ENCODE results near the gene ALMS1.

The ALMS1 gene

DNA sequence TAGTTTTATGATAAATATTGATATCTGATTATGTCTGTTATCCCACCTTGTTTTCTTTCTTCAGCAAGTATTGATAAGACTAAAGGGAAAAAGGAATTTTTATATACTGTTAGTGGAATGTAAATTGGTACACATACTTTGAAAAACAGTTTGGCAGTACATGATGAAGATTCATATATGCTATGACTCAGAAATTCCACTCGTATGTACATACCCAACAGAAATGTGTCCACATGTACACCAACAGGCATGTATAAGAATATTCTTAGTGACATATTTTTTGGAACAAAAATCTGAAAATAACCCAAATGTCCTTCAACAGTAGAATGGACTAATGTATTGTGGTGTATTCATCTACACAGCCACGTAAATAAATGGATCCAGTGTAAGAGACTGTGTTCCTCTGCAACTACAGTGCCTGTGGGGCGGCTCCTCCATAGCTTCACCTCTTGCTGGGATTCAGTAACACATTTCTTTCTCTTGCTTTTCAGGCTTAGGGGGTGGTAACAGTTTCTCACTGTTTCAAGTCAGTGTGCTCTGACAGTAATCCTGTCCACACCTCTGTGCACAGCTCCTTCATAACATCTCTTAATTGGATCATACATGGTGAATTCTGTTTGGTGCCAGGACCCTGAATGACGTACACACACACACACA is 35.5 kb upstream of the ALMS1 start:
- H3K27me3 ChIP-seq (replicated peaks; ENCODE audit: control insufficient read depth, insufficient read depth, low read length) = no peaks in the 10 kb centered on the region

DNA sequence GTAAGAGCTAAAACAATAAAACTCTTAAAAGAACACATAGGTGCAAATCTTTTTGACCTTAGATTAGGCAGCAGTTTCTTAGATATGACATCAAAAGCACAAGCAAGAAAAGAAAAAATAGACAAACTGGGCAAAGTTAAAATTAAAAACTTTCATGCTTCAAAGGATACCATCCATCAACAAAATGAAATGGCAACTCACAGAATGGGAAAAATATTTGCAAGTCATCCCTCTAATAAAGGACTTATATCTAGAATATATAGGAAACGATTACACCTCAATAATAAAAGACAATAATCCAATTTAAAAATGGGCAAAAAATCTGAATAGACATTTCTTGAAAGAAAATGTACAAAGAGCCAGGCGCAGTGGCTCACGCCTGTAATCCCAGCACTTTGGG is 29.5 kb upstream of the ALMS1 start:
- DNase-seq (ENCODE audit: extremely low read depth, insufficient read length) = no peak
- Histone ChIP-seq H3K4me3 (replicated peaks; ENCODE audit: low read depth, low read length) (no peak overlapping the region), H3K27me3 (replicated peaks; ENCODE audit: control insufficient read depth, insufficient read depth, low read length) (no peaks in the 10 kb centered on the region), H3K36me3 (ENCODE audit: control insufficient read depth, insufficient read depth, low read length) (no peaks in the 10 kb centered on the region)
- TF ChIP-seq, protein P1, sequence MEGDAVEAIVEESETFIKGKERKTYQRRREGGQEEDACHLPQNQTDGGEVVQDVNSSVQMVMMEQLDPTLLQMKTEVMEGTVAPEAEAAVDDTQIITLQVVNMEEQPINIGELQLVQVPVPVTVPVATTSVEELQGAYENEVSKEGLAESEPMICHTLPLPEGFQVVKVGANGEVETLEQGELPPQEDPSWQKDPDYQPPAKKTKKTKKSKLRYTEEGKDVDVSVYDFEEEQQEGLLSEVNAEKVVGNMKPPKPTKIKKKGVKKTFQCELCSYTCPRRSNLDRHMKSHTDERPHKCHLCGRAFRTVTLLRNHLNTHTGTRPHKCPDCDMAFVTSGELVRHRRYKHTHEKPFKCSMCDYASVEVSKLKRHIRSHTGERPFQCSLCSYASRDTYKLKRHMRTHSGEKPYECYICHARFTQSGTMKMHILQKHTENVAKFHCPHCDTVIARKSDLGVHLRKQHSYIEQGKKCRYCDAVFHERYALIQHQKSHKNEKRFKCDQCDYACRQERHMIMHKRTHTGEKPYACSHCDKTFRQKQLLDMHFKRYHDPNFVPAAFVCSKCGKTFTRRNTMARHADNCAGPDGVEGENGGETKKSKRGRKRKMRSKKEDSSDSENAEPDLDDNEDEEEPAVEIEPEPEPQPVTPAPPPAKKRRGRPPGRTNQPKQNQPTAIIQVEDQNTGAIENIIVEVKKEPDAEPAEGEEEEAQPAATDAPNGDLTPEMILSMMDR (IDR thresholded peaks at IDR 0.05; ENCODE audit: insufficient read depth, low read length, poor library complexity, severe bottlenecking) = no peak

More for the DNA sequence above, 35.5 kb upstream of the ALMS1 start:
- Histone ChIP-seq H3K4me3 (replicated peaks; ENCODE audit: low read depth, low read length) (no peak overlapping the region), H3K36me3 (ENCODE audit: control insufficient read depth, insufficient read depth, low read length) (no peaks in the 10 kb centered on the region)
- TF ChIP-seq, protein P1 (IDR thresholded peaks at IDR 0.05; ENCODE audit: insufficient read depth, low read length, poor library complexity, severe bottlenecking) = no peak
- DNase-seq (ENCODE audit: extremely low read depth, insufficient read length) = no peak

DNA sequence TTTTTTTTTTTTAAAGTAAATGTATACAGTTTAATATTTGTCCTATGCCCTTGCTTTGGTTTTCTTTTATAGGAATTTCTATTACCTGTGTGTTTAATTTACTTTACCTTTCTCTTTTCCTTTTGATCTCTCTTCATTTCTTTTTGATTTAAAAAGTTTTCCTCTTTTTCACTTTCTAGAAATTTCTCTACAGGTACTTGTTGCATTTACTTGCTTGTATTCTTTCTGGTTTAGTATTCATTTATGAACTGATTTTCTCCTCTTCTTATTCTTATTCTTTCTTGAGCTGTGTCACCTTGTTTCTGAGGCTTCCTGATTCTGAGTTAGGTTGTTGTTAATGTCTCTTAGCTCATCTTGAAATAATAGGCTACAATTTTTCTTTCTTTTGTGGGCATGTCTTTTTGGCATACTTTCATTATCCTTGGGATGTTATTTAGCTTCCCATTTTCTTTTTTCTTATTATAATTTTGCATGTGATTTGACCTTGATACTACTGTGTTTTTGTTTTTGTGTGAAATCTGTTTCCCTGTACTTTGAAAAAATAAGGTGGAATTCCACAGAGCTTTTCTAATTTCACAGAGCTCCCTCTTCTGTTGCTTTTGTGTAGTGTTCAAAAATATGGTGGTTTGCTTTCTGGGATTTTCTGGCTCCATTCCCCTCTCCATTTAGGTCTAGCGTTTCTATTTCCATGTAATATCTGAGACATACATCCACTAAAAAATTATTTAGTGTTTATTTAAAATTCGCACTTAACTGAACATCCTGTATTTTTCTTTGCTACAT is 25.5 kb upstream of the ALMS1 start:
- Histone ChIP-seq H3K36me3 (ENCODE audit: control insufficient read depth, insufficient read depth, low read length) (no peaks in the 10 kb centered on the region), H3K4me3 (replicated peaks; ENCODE audit: low read depth, low read length) (no peak overlapping the region), H3K27me3 (replicated peaks; ENCODE audit: control insufficient read depth, insufficient read depth, low read length) (no peaks in the 10 kb centered on the region)
- DNase-seq (ENCODE audit: extremely low read depth, insufficient read length) = no peak
- TF ChIP-seq, protein P1 (IDR thresholded peaks at IDR 0.05; ENCODE audit: insufficient read depth, low read length, poor library complexity, severe bottlenecking) = peak; percentile 37

DNA sequence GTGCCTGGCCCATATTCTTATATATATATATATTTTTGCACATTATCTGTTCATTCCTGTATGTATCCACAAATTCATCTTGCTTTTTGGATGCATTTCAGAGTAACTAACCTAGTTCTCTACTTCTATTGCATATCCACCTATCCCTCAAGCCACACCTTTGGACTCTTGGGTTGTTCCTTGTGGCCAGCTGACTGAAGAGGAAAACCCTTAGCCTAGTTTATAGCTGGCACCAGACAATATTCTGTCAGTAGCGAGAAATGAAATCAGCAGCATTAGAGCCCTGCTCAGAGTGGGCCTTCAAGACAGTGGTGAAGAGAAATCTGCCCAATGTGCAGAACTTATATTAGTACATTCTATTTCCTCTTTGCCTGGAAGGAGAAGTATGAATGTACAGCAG is 19.6 kb upstream of the ALMS1 start:
- TF ChIP-seq, protein P1 (IDR thresholded peaks at IDR 0.05; ENCODE audit: insufficient read depth, low read length, poor library complexity, severe bottlenecking) = no peak
- no peaks in the 10 kb centered on the region for H3K36me3 ChIP-seq (ENCODE audit: control insufficient read depth, insufficient read depth, low read length)

DNA sequence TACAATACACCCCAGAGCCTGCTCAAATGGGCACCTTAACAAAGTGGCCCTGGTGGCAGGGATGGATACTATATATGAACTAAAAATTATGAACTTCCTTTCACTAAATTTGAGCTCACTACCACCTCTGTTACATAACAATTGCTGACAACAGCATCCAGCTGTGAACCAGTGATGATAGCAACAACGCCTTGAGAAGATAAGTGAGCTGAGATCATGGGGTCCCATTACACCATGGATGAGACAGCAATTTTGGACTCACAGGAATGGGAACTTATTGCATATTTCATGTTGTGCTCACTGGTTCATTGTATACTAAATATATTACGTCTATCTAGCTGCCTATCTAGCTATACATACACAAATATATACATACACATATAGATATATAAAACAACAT is 16.9 kb upstream of the ALMS1 start:
- no peak overlapping the region for H3K4me3 ChIP-seq (replicated peaks; ENCODE audit: low read depth, low read length)
- no peaks in the 10 kb centered on the region for H3K27me3 ChIP-seq (replicated peaks; ENCODE audit: control insufficient read depth, insufficient read depth, low read length)
- TF ChIP-seq, protein P1 (IDR thresholded peaks at IDR 0.05; ENCODE audit: insufficient read depth, low read length, poor library complexity, severe bottlenecking) = no peak
- no peak for DNase-seq (ENCODE audit: extremely low read depth, insufficient read length)
- H3K36me3 ChIP-seq (ENCODE audit: control insufficient read depth, insufficient read depth, low read length) = no peaks in the 10 kb centered on the region

More for the DNA sequence above, 19.6 kb upstream of the ALMS1 start:
- Histone ChIP-seq H3K4me3 (replicated peaks; ENCODE audit: low read depth, low read length) (no peak overlapping the region), H3K27me3 (replicated peaks; ENCODE audit: control insufficient read depth, insufficient read depth, low read length) (no peaks in the 10 kb centered on the region)
- DNase-seq (ENCODE audit: extremely low read depth, insufficient read length) = no peak
